OCI-LY7 (cell line): ENCODE results near the gene IQGAP1. TPM values are rescaled to one million over a fixed set of nuclear protein-coding genes. Genes with fewer than 3 reads are reported as not detected.

Experiments used
- BruUV-seq: library from RNA; stranded (reverse); fragments of 400-500 nt; replicated peaks from 2 replicates; lab custom pipeline; 2021; lab: Mats Ljungman, UMichigan
- CTCF ChIA-PET: fragments of 300-600 bp; sonication (Branson Sonifier 250); formaldehyde crosslinking; loops from one replicate; lab custom pipeline; 2022; ENCODE audit warnings: antibody characterized with exemption; ENCODE audit not compliant: unreplicated experiment; lab: Charles Lee
- POLR2A ChIA-PET: fragments of 300-600 bp; sonication (Branson Sonifier 250); formaldehyde crosslinking; loops from one replicate; lab custom pipeline; 2022; ENCODE audit warnings: antibody characterized with exemption; lab: Charles Lee
- DNase-seq: peaks from one replicate; pipeline ENCODE4 v3.0.0-alpha.2; 2015; ENCODE audit warnings: low spot score
- H2AFZ ChIP-seq: fragments of 200-600 bp; sonication (generic), shearing (Covaris generic); 2 replicates; pipeline ENCODE4 v1.6.1; 2014; ENCODE audit warnings: mild to moderate bottlenecking, antibody characterized with exemption, low read length, moderate library complexity
- H3K27ac ChIP-seq: fragments of 200-600 bp; sonication (generic); 2 replicates; pipeline ENCODE4 v1.5.1; 2014; ENCODE audit warnings: mixed run types, low read depth, mild to moderate bottlenecking, moderate library complexity, low read length, inconsistent platforms; ENCODE audit not compliant: poor library complexity, severe bottlenecking
- H3K36me3 ChIP-seq: fragments of 200-600 bp; sonication (generic); 2 replicates; pipeline ENCODE4 v1.6.1; 2014; ENCODE audit warnings: mild to moderate bottlenecking, antibody characterized with exemption, low read length, moderate library complexity, mixed read lengths; ENCODE audit not compliant: insufficient read depth
- H3K4me1 ChIP-seq: fragments of 200-600 bp; sonication (generic); 2 replicates; pipeline ENCODE4 v1.5.1; 2014; ENCODE audit warnings: mild to moderate bottlenecking, low read length; ENCODE audit not compliant: insufficient read depth, poor library complexity, severe bottlenecking
- H3K4me2 ChIP-seq: fragments of 200-600 bp; sonication (generic); 2 replicates; pipeline ENCODE4 v1.6.1; 2014; ENCODE audit warnings: mild to moderate bottlenecking, low read length
- H3K4me3 ChIP-seq: fragments of 200-600 bp; sonication (generic); 2 replicates; pipeline ENCODE4 v1.5.1; 2014; ENCODE audit warnings: mild to moderate bottlenecking, low read depth, low read length; ENCODE audit not compliant: poor library complexity, severe bottlenecking
- H3K79me2 ChIP-seq: fragments of 200-600 bp; sonication (generic); 2 replicates; pipeline ENCODE4 v1.6.1; 2016; ENCODE audit warnings: low read depth, mild to moderate bottlenecking, low read length, moderate library complexity, mixed read lengths; ENCODE audit not compliant: insufficient read depth
- H3K9me2 ChIP-seq: fragments of 200-600 bp; sonication (generic); 2 replicates; pipeline ENCODE4 v1.6.1; 2016; ENCODE audit warnings: mild to moderate bottlenecking, low read length, mixed read lengths; ENCODE audit not compliant: insufficient read depth
- H3K9me3 ChIP-seq: fragments of 200-600 bp; sonication (generic); 2 replicates; pipeline ENCODE4 v1.6.1; 2014; ENCODE audit warnings: mild to moderate bottlenecking, mixed run types, low read length, mixed read lengths
- H4K20me1 ChIP-seq: fragments of 200-600 bp; sonication (generic); 2 replicates; pipeline ENCODE4 v1.6.1; 2014; ENCODE audit warnings: mild to moderate bottlenecking, antibody characterized with exemption, low read length, moderate library complexity, mixed read lengths; ENCODE audit not compliant: insufficient read depth
- EZH2phosphoT487 ChIP-seq: fragments of 200-600 bp; sonication (generic); IDR thresholded peaks from 2 replicates; pipeline ENCODE4 v1.6.1; 2018; ENCODE audit warnings: low read depth, borderline replicate concordance, mild to moderate bottlenecking, mixed run types, antibody characterized with exemption, low read length, moderate library complexity, mixed read lengths
- intact Hi-C: fragments of 100-400 bp; cut with micrococcal nuclease; formaldehyde crosslinking; loops from one replicate; pipeline ENCODE4 v1.10.0; 2022; ENCODE audit not compliant: unreplicated experiment
- total RNA-seq, 2 experiments: library from RNA; depleted of rRNA in 1 of 2; stranded (reverse); fragments of >200 nt in 1 of 2; shearing (Covaris generic) in 1 of 2; gene quantifications; 2 replicates each; pipeline ENCODE4 v1.2.3, GENCODE V29; 2014 to 2022
- TF ChIP-seq, protein P1 (sequence below): fragments of 200-600 bp; sonication (generic); conservative IDR thresholded peaks from 2 replicates; pipeline ENCODE4 v1.5.1; 2014; ENCODE audit warnings: mild to moderate bottlenecking, antibody characterized with exemption, low read length, moderate library complexity, mixed read lengths

Gene IQGAP1
- total RNA-seq, 2 experiments from 2014 or later: 98.7 to 114 TPM

DNA sequence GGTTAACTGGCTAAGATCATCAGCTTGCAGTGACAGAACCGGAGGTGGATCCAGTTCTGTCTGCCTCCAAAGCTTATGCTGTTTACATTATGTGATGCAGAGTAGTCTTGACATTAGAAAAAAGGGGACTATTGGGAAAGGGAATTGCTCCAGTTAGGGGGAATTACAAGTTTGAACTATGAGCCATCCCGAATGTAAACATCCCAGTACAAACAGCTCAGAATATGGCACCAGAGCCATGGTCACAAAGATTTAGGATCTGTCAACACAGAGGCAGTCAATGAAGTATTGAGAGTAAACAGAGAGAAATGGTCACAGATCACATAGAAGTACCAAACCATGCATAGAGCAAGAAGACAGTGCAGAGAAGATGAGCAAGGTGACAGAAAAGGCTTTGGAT is 101.9 kb downstream of the IQGAP1 start:
- no peak for TF ChIP-seq EZH2phosphoT487
- TF ChIP-seq, protein P1, sequence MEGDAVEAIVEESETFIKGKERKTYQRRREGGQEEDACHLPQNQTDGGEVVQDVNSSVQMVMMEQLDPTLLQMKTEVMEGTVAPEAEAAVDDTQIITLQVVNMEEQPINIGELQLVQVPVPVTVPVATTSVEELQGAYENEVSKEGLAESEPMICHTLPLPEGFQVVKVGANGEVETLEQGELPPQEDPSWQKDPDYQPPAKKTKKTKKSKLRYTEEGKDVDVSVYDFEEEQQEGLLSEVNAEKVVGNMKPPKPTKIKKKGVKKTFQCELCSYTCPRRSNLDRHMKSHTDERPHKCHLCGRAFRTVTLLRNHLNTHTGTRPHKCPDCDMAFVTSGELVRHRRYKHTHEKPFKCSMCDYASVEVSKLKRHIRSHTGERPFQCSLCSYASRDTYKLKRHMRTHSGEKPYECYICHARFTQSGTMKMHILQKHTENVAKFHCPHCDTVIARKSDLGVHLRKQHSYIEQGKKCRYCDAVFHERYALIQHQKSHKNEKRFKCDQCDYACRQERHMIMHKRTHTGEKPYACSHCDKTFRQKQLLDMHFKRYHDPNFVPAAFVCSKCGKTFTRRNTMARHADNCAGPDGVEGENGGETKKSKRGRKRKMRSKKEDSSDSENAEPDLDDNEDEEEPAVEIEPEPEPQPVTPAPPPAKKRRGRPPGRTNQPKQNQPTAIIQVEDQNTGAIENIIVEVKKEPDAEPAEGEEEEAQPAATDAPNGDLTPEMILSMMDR: no peak
- no peak for DNase-seq
- BruUV-seq: no TSS peak
- H3K9me2 ChIP-seq: no peaks in the 10 kb centered on the region
- intact Hi-C loops: loop anchor here (10.0 kb wide), 1 partner anchor 205 kb away; no protein-coding TSS in a partner anchor
- H3K4me2 ChIP-seq: no peak overlapping the region
- POLR2A ChIA-PET: interaction anchor here (0.6 kb wide), 1 partner anchor 15 kb away, joined by 7 read pairs; no protein-coding TSS in a partner anchor
- no peaks in the 10 kb centered on the region for H3K9me3 ChIP-seq
- no peak overlapping the region for H3K4me3 ChIP-seq
- peaks cover 86% of the 10 kb centered on the region for H3K36me3 ChIP-seq
- no peak overlapping the region for H3K27ac ChIP-seq
- CTCF ChIA-PET: no interaction called here
- no peaks in the 10 kb centered on the region for H4K20me1 ChIP-seq
- no peaks in the 10 kb centered on the region for H3K79me2 ChIP-seq
- H3K4me1 ChIP-seq: no peaks in the 10 kb centered on the region
- H2AFZ ChIP-seq: no peak overlapping the region

DNA sequence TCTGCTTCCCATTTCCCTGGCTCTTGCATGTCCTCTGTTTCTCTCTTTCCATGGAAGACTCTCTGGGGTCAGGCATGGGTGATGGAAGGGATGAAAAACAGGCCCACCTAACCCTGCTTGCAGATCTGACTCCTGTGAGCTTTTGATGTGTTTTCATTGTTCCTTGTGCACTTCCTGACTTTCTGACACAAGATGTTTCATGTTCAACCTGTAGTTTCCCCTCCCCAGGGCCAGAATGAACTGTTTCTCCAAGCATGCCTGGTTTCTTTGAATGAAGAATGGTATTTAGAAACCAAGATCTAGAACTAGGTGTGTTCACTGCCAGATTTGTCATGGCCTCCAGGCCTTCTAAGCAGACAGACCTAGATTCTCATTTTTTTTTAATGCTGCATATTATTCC is 105.6 kb downstream of the IQGAP1 start:
- POLR2A ChIA-PET: no interaction called here
- Histone ChIP-seq H3K9me3 (no peaks in the 10 kb centered on the region), H3K9me2 (no peaks in the 10 kb centered on the region), H3K4me1 (no peaks in the 10 kb centered on the region), H3K4me2 (no peak overlapping the region), H3K36me3 (peaks cover 81% of the 10 kb centered on the region), H3K4me3 (no peak overlapping the region), H3K27ac (no peak overlapping the region), H4K20me1 (no peaks in the 10 kb centered on the region), H3K79me2 (no peaks in the 10 kb centered on the region), H2AFZ (no peak overlapping the region)
- intact Hi-C loops: no loop called here
- no peak for DNase-seq
- no TSS peak for BruUV-seq
- TF ChIP-seq EZH2phosphoT487: no peak
- TF ChIP-seq, protein P1: no peak
- CTCF ChIA-PET: no interaction called here

DNA sequence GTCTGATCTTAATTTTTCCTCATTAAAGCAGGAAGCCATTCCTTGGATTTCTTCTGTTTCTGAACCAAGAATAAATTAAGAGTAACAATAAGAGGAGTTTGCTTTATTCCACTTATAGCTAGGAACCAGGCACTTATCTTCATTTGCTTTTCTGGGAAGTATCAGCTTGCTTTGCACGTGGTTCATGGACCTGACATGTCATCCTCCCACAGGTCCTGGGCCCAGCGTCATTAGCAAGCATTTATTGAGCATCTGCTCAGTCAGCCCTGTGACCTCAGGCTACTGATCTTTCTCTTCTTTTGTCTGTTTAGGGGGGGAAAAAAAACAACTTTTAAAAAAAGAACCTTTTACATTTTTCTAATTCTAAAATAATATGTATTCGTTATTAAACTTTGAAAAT is 107.0 kb downstream of the IQGAP1 start:
- H3K27ac ChIP-seq: no peak overlapping the region
- intact Hi-C loops: no loop called here
- H3K36me3 ChIP-seq: peaks cover 79% of the 10 kb centered on the region
- no peaks in the 10 kb centered on the region for H4K20me1 ChIP-seq
- H3K4me3 ChIP-seq: no peak overlapping the region
- no peak overlapping the region for H2AFZ ChIP-seq
- H3K4me2 ChIP-seq: no peak overlapping the region
- H3K9me2 ChIP-seq: no peaks in the 10 kb centered on the region
- ChIA-PET POLR2A (no interaction called here), CTCF (no interaction called here)
- BruUV-seq: no TSS peak
- DNase-seq: no peak
- no peaks in the 10 kb centered on the region for H3K9me3 ChIP-seq
- no peaks in the 10 kb centered on the region for H3K4me1 ChIP-seq
- TF ChIP-seq, protein P1: no peak
- no peak for TF ChIP-seq EZH2phosphoT487
- H3K79me2 ChIP-seq: no peaks in the 10 kb centered on the region
